ENCODE results near the gene CRISPLD2. TPM values are rescaled to one million over a fixed set of nuclear protein-coding genes. Genes with fewer than 3 reads are reported as not detected.

Gene CRISPLD2
- total RNA-seq, 1 donor, result 0.99 TPM

- DNase-seq (ENCODE audit: low read depth), result no peak
- H3K4me3 ChIP-seq (ENCODE audit: low read depth, low read length), result no peak overlapping the region
- TF ChIP-seq CTCF (IDR thresholded peaks at IDR 0.05; ENCODE audit: insufficient read depth, low read length), result no peak
Measured at GRCh38 chr16:84842516-84843148, 22.8 kb downstream of the CRISPLD2 start.

GRCh38 chr16:84843149-84844048 lies 23.6 kb downstream of the CRISPLD2 start:
- TF ChIP-seq CTCF (IDR thresholded peaks at IDR 0.05; ENCODE audit: insufficient read depth, low read length), result no peak
- H3K4me3 ChIP-seq (ENCODE audit: low read depth, low read length), result no peak overlapping the region
- DNase-seq (ENCODE audit: low read depth), result no peak

GRCh38 chr16:84844049-84844350 lies 24.2 kb downstream of the CRISPLD2 start:
- TF ChIP-seq CTCF (IDR thresholded peaks at IDR 0.05; ENCODE audit: insufficient read depth, low read length), result no peak
- no peak overlapping the region for H3K4me3 ChIP-seq (ENCODE audit: low read depth, low read length)
- DNase-seq (ENCODE audit: low read depth), result no peak

GRCh38 chr16:84844559-84845495 lies 25.0 kb downstream of the CRISPLD2 start:
- no peak for DNase-seq (ENCODE audit: low read depth)
- TF ChIP-seq CTCF (IDR thresholded peaks at IDR 0.05; ENCODE audit: insufficient read depth, low read length), result no peak
- no peak overlapping the region for H3K4me3 ChIP-seq (ENCODE audit: low read depth, low read length)

- DNase-seq (ENCODE audit: low read depth), result no peak
- H3K4me3 ChIP-seq (ENCODE audit: low read depth, low read length), result no peak overlapping the region
- TF ChIP-seq CTCF (IDR thresholded peaks at IDR 0.05; ENCODE audit: insufficient read depth, low read length), result no peak
Measured at GRCh38 chr16:84845496-84846002, 25.8 kb downstream of the CRISPLD2 start.

GRCh38 chr16:84847564-84848355 lies 28.0 kb downstream of the CRISPLD2 start:
- H3K4me3 ChIP-seq (ENCODE audit: low read depth, low read length), result no peak overlapping the region
- DNase-seq (ENCODE audit: low read depth), result no peak
- TF ChIP-seq CTCF (IDR thresholded peaks at IDR 0.05; ENCODE audit: insufficient read depth, low read length), result no peak
